22Rv1 (cell line): ENCODE results near the gene HTR1D.

Source experiments
- CTCF ChIP-seq: fragments of 450-650 bp; IDR thresholded peaks from 2 replicates; pipeline ENCODE4 v1.5.1; 2017; ENCODE audit warnings: mild to moderate bottlenecking
- ZFX ChIP-seq: fragments of 450-650 bp; IDR thresholded peaks from 2 replicates; pipeline ENCODE4 v1.6.1; 2017; ENCODE audit warnings: antibody characterized with exemption, borderline replicate concordance

GRCh38 chr1:23159963-23160877 is 57.1 kb downstream of the HTR1D start:
- TF ChIP-seq CTCF (no peak), ZFX (no peak)
